Measurements from ENCODE around the gene TCAF1.

Gene TCAF1

GRCh38 chr7:143901668-143902331 is at the start of gene TCAF1:
TCAF1 (minus strand) TSS chr7:143902176; CDS start chr7:143876608, 25,568 bp downstream.
- DNase-seq: peak; percentile 84

GRCh38 chr7:143948733-143949132 is 46.8 kb upstream of the TCAF1 start:
- no peak for DNase-seq

DNA sequence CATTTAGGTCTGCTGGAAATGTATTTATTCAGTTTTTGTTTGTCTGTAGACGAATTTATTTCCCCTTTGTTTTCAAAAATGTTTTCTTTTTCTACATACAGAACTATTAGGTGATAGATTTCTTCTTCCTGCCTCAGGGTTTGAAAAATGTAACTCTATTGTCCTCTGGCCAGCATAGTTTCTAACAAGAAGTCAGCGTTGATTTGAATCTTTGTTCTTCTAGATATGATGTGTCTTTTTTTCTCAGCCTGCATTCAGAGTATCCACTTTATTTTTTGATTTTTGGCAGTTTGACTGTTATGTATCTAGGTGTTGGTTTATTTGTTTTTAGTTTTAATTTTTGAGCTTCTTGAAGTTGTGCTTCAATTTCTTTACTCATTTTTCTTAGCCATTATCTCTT is 45.1 kb upstream of the TCAF1 start:
- DNase-seq: no peak

DNA sequence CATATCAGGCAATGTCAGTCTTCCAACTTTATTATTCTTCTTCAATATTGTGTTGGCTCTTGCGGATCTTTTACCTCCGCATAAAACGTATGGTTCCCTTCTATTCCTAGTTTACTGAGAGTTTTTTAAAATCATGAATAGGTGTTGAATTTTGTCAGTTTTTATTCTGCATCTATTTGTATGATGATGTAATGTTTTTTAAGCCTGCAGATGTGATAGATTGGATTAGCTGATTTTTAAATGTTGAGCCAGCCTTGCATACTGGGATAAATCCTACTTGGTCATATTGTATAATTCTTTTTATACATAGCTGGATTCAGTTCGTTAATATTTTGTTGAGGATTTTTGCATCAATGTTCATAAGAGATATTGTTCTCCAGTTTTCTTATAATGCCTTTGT is 43.4 kb upstream of the TCAF1 start:
- DNase-seq: no peak

GRCh38 chr7:143938379-143939243 is 36.6 kb upstream of the TCAF1 start:
- no peak for DNase-seq

GRCh38 chr7:143936087-143937009 is 34.4 kb upstream of the TCAF1 start:
- no peak for DNase-seq

GRCh38 chr7:143934526-143935325 is 32.8 kb upstream of the TCAF1 start, which contains the start of gene OR2F2:
OR2F2 (plus strand) TSS chr7:143935233; CDS start chr7:143935233, 0 bp downstream.
- no peak for DNase-seq

GRCh38 chr7:143931739-143932138 is 29.8 kb upstream of the TCAF1 start:
- DNase-seq: no peak

GRCh38 chr7:143929224-143929920 is 27.4 kb upstream of the TCAF1 start:
- DNase-seq: no peak

DNA sequence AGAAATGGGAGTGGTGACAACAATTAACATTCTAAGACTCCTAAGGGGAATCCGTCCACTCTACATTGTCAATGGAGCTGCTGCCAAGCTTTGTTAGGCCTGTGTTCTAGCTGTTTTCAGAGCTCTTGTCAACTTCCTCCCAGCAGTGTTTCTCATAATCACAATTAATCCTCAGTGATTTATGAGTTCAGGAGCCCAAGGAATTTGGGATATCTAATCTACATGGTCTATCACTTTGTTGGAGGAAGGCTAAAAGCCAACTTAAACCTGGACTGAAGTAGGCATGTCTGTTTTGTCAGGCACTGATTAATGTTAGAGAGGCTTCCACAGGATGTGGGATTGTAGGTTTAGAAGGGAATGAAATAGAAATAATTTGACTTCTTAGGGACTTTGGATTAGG is 22.9 kb upstream of the TCAF1 start:
- DNase-seq: no peak

DNA sequence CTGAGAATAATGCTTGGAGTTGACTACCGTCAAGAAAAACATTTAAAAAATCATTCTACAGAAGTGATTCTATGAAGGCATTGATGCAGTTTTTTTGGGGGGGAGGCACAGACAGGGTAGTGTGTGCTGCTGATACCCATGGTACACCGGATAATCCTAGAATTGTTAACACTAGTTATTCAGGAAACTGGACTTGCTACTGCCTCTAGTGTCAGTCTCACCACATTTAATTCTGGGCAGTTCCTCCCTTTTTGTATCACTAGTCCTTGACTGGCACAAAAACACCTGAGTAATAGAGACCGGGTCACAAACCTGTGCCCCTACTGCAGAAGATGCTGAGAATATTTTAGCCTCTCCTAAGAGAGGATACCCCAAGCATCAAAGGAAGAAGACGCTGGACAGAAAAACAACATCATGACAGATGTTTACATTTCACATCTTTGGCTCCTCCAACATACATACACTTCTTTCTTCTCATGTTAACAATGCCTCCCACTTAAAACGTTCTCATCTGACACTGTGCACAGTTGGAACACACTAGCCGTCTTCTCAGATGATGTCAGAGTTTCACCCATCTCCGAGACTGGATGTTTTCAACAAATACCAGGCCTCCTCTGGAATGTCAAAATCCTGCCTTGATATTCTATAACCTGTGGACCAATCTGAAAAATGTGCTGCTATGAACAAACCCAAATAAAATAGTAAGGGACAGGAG is 13.1 kb upstream of the TCAF1 start:
- DNase-seq: no peak

DNA sequence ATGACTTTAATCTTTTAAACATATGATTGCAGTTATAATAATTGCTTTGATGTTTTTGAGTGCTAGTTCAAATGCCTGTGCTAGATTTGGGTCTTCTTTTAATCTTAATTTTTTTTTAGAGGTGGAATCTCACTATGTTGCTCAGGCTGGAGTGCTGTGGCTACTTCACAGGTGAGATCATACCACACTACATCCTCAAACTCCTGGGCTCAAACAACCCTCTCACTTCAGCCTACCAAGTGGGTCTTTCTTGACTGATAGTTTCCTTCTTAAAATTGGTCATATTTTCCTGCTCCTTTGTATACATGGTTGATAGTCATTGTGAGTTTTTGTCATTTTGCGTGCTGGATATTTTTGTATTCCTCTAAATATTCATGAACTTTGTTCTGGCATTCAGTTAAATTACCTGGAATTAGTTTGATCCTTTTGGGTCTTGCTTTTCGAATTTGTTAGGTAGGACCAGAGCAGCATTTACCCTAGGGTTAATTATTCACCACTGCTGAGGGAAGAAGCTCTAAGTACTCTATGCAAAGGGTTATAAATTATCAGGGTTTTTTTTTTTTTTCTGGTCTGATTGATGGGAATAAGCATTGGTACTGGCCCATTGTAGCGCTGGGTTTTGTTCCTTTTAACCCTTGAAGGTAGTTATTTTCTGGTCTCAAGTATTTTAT is 12.1 kb upstream of the TCAF1 start:
- DNase-seq: no peak

GRCh38 chr7:143910473-143911248 is 8.7 kb upstream of the TCAF1 start:
- no peak for DNase-seq

DNA sequence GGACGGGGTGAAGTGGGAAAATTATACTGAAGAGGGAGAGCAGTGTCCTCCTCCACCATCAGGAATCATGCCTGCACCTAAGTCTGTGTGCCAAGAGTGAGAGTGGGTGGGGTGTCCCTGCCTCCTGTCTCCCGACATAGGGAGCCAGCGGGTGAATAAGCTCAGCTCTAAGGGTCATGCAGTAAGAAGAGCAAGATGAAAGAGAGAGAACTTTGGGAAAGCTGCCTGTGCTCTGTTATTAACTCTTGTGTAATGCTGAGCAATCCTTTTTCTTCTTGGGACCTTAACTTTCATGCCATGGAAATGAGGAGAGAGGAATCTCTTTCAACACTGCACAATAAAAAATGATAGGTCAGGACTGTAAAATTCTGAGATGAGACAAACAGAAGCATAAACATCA is 7.9 kb upstream of the TCAF1 start:
- DNase-seq: no peak

DNA sequence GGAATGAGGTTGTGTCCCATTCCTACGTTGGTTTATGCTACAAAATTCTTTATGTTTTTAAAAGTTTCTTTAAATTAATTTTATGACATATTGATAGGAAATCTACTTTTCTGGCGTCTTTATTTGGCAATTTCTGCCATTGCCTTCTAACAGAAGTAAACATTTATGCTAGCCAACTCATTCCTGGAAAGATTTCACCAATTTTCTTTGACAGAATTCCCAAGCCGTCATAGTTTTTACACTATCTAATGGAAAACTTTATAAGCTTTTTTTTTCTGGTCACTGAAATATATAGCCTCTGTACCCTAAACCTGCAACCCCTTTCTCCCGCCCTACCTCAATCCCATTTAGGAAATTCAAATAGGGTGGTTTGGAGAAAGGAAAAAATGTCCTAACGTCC is 6.1 kb upstream of the TCAF1 start:
- no peak for DNase-seq

- no peak for DNase-seq
Observed at GRCh38 chr7:143906895-143907294, 4.9 kb upstream of the TCAF1 start.

DNA sequence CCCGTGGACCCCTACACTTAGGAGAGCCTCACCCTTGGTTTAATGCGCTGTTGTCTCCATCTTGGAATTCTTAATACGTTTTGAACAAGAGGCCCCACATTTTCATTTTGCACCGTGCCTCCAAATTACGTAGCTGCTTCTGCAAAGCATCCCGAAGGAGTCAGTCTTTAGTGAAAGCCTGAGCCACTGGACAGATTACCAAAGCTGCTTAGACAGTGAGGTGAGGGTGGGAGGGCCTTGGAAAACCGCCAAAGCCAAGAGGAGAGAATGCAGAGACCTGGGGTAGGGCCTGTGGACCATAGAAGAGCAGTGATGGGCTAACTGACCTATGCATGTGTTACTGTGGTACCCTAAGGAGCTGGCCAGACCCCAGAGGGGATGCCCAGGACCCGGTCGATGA is 4.2 kb upstream of the TCAF1 start:
- no peak for DNase-seq

DNA sequence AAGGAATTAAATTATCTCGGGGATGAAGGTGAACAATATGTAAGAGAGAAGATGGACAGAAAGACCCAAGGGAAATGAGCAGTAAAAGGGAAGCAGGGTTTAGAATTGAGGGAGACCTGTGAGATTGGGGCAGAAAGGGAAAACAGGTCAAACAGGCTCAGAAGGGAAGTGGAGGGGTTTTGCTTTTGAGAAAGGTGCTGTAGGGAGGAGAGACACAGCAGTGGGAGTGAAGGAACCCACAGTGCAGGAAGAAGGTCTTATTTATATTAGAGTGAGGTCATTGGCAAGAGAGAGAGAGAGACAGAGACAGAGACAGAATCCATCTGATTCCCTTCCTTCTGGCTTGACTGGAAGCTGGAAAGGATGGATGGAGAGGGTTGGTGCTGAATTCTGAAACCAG is 3.5 kb upstream of the TCAF1 start:
- no peak for DNase-seq

- no peak for DNase-seq
Observed at GRCh38 chr7:143902332-143902899, 440 bp upstream of the TCAF1 start.
